Osteoblast (primary cell): ENCODE measurements around the gene HELZ. TPM values are rescaled to one million over a fixed set of nuclear protein-coding genes. Genes with fewer than 3 reads are reported as not detected.

Source experiments
- DNase-seq: peaks from one replicate; pipeline ENCODE4 v3.0.0; 2011; ENCODE audit warnings: low spot score, mixed read lengths; ENCODE audit not compliant: insufficient read length; ENCODE audit errors: missing footprints
- H2AFZ ChIP-seq: 2 replicates; pipeline ENCODE4 v1.6.0; 2011; ENCODE audit warnings: mild to moderate bottlenecking, low read length
- H3K27ac ChIP-seq: 2 replicates; pipeline ENCODE4 v1.5.1; 2011; ENCODE audit warnings: mild to moderate bottlenecking, low read depth, low read length, moderate library complexity
- H3K27me3 ChIP-seq: 2 replicates; pipeline ENCODE4 v1.6.0; 2012; ENCODE audit warnings: mild to moderate bottlenecking, control low read depth, inconsistent platforms, low read length, moderate library complexity; ENCODE audit not compliant: insufficient read depth
- H3K36me3 ChIP-seq: 2 replicates; pipeline ENCODE4 v1.5.1; 2011; ENCODE audit warnings: mild to moderate bottlenecking, low read length, control low read depth, moderate library complexity; ENCODE audit not compliant: insufficient read depth
- H3K4me1 ChIP-seq: 2 replicates; pipeline ENCODE4 v1.5.1; 2011; ENCODE audit warnings: mild to moderate bottlenecking, low read length, control low read depth, moderate library complexity; ENCODE audit not compliant: insufficient read depth
- H3K4me2 ChIP-seq: 2 replicates; pipeline ENCODE4 v1.6.0; 2011; ENCODE audit warnings: mild to moderate bottlenecking, low read length; ENCODE audit not compliant: insufficient read depth
- H3K4me3 ChIP-seq: fragments of 200-600 bp; sonication (generic); 3 replicates; pipeline ENCODE4 v1.5.1; 2012; ENCODE audit warnings: mild to moderate bottlenecking, low read length, inconsistent platforms; ENCODE audit not compliant: insufficient read depth
- H3K79me2 ChIP-seq: 2 replicates; pipeline ENCODE4 v1.6.0; 2012; ENCODE audit warnings: mild to moderate bottlenecking, low read length, control low read depth, inconsistent platforms; ENCODE audit not compliant: insufficient read depth
- H3K9me3 ChIP-seq: 2 replicates; pipeline ENCODE4 v1.5.1; 2011; ENCODE audit warnings: low read depth, low read length, control low read depth
- H4K20me1 ChIP-seq: 2 replicates; pipeline ENCODE4 v1.6.0; 2012; ENCODE audit warnings: mild to moderate bottlenecking, low read length, control low read depth; ENCODE audit not compliant: insufficient read depth
- CTCF ChIP-seq: IDR thresholded peaks from 2 replicates; pipeline ENCODE4 v1.5.1; 2011; ENCODE audit warnings: mild to moderate bottlenecking, low read depth, low read length, moderate library complexity; ENCODE audit errors: extremely low read depth
- total RNA-seq: library from RNA; depleted of rRNA; stranded (reverse); fragments of >200 nt; gene quantifications from 2 replicates; pipeline ENCODE4 v1.2.3, GENCODE V29; 2012

Gene HELZ
- total RNA-seq, 1 donor: 56.8 TPM

GRCh38 chr17:67239597-67239996, 5.4 kb downstream of the HELZ start:
- Histone ChIP-seq H3K79me2 (peaks cover 67% of the 10 kb centered on the region), H3K4me2 (no peak overlapping the region), H3K4me3 (no peak overlapping the region), H3K27ac (peak overlapping the region; percentile 41), H2AFZ (no peak overlapping the region), H3K4me1 (peaks cover 24% of the 10 kb centered on the region), H3K27me3 (no peaks in the 10 kb centered on the region), H3K9me3 (no peaks in the 10 kb centered on the region), H3K36me3 (peaks cover 34% of the 10 kb centered on the region), H4K20me1 (peaks cover 25% of the 10 kb centered on the region)
- DNase-seq: no peak
- TF ChIP-seq CTCF: no peak

GRCh38 chr17:67238991-67239390, 6.0 kb downstream of the HELZ start:
- peak; percentile 4 for DNase-seq
- Histone ChIP-seq H3K27me3 (no peaks in the 10 kb centered on the region), H3K36me3 (peaks cover 37% of the 10 kb centered on the region), H3K4me1 (peaks cover 21% of the 10 kb centered on the region), H3K4me2 (no peak overlapping the region), H3K4me3 (no peak overlapping the region), H4K20me1 (peaks cover 25% of the 10 kb centered on the region), H2AFZ (no peak overlapping the region), H3K9me3 (no peaks in the 10 kb centered on the region), H3K27ac (peak overlapping the region; percentile 41), H3K79me2 (peaks cover 64% of the 10 kb centered on the region)
- TF ChIP-seq CTCF: no peak

GRCh38 chr17:67232441-67232840, 12.6 kb downstream of the HELZ start:
- no peak for TF ChIP-seq CTCF
- Histone ChIP-seq H3K36me3 (peaks cover 28% of the 10 kb centered on the region), H2AFZ (no peak overlapping the region), H3K9me3 (no peaks in the 10 kb centered on the region), H3K4me1 (peaks cover 5% of the 10 kb centered on the region), H3K4me3 (no peak overlapping the region), H3K27me3 (no peaks in the 10 kb centered on the region), H3K79me2 (peaks cover 41% of the 10 kb centered on the region), H3K27ac (no peak overlapping the region), H4K20me1 (peaks cover 9% of the 10 kb centered on the region), H3K4me2 (no peak overlapping the region)
- DNase-seq: no peak

- Histone ChIP-seq H3K4me3 (no peak overlapping the region), H2AFZ (no peak overlapping the region), H3K27ac (no peak overlapping the region), H3K4me2 (no peak overlapping the region), H3K79me2 (peaks cover 54% of the 10 kb centered on the region), H3K36me3 (peaks cover 5% of the 10 kb centered on the region), H3K4me1 (peaks cover 6% of the 10 kb centered on the region), H3K9me3 (no peaks in the 10 kb centered on the region), H3K27me3 (no peaks in the 10 kb centered on the region), H4K20me1 (peaks cover 14% of the 10 kb centered on the region)
- DNase-seq: no peak
- no peak for TF ChIP-seq CTCF
These were observed 15.7 kb downstream of the HELZ start for GRCh38 chr17:67229109-67229955.
